Upper lobe of right lung (tissue), 1 donor: ENCODE data around the gene FBXW4. TPM values are rescaled to one million over a fixed set of nuclear protein-coding genes. Genes with fewer than 3 reads are reported as not detected.
A peak's percentile ranks its signal among the peaks of the same experiment; 100 is the strongest.

Experiments used
- ATAC-seq: fragments of 200-7000 bp; cut with Tn5 transposase; one replicate; pipeline ENCODE4 v1.9.1; 2020; ENCODE audit warnings: mild to moderate bottlenecking, moderate library complexity
- DNase-seq: peaks from one replicate; pipeline ENCODE4 v3.0.0-alpha.2; 2020
- H3K27ac ChIP-seq: fragments of 200-600 bp; one replicate; pipeline ENCODE4 v1.8.0; 2022
- H3K27me3 ChIP-seq: fragments of 200-600 bp; one replicate; pipeline ENCODE4 v1.8.0; 2022; ENCODE audit warnings: mild to moderate bottlenecking
- H3K36me3 ChIP-seq: fragments of 200-600 bp; one replicate; pipeline ENCODE4 v1.8.0; 2022
- H3K4me1 ChIP-seq: fragments of 200-600 bp; one replicate; pipeline ENCODE4 v1.8.0; 2022
- H3K4me3 ChIP-seq: fragments of 200-600 bp; one replicate; pipeline ENCODE4 v1.8.0; 2022; ENCODE audit warnings: mild to moderate bottlenecking
- H3K9me3 ChIP-seq: fragments of 200-600 bp; one replicate; pipeline ENCODE4 v1.8.0; 2022
- intact Hi-C: fragments of 100-400 bp; cut with DNase I; formaldehyde crosslinking; loops from one replicate; pipeline ENCODE4 v1.11.0; 2022
- total RNA-seq: library from RNA; stranded (reverse); fragmentation: NEBNext Ultra II Directional; extraction: Animal tissue kit (Norgen Biotek cat#: 25700); gene quantifications from one replicate; pipeline ENCODE4 v1.2.1, GENCODE V29; 2021
- TF ChIP-seq, protein P1 (sequence below): fragments of 200-600 bp; IDR thresholded peaks from one replicate; pipeline ENCODE4 v1.8.0; 2022; ENCODE audit warnings: antibody characterized with exemption
- donor health status: DM: no; HTN: yes; CAD: no; lungs with severe emphysema.

FBXW4 gene
- total RNA-seq, 1 donor from 2014 or later, result 94.3 TPM

DNA sequence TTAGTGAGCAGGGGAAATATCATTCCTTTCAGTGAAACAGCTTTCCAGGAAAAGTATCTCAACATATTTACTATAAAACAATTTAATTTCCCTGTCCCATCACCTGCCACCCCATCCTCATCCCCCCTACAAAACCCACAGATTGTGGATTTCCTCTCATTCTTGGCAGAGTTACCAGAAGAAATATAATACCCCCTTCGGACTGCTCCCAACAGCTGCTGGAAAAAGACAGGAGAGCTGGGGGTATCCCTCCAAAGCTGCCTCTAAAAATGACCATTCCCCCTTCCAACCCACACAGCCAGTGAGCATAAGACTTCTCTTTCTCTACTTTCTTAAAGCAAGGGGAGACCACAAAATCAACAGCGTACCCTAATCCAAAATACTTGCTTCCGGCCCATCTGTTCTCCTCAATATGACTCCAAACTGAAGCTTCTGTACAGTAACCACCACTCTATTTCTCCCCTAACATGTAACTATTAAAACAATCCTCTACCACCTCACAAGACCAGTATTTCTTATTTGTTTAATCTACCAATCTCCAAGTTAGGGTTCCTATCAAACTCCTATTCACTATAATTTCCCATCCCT is 7.8 kb downstream of the FBXW4 start:
- no peak for ATAC-seq

DNA sequence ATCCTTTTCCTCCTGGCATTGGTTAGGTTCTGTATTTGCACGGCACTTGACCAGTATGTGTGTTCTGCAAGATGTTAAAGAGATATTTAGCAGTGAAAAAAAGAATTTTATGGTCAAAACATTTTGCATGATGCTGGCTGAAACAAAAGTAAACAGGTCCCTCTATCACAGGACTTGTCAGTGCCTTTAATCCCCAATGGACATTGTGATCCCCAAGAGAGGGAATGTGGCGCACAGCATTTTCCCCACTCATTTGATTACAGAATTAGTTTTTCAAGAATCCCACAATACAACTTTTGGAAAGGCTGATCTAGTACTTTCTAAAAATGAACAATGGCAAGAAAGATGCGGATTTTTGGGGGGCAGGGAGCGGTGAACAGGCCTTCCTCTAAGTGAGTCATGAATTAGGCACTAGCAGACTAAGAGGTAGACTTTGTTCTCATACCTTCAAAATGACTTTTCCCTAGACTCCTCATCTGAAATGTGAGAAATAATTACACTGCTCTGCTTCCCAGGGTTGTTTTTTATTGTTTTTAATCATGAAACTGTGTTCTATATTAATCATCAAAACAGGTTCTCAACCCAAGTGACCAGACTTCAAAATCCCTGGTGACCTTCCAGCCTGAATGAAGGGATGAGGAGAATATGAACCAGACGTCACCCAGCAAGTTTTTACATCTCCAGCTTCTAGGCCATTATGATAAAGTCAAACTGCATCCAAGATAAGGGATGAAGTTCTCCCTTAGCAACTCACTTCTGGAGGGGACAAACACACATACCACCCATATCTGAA is 8.6 kb downstream of the FBXW4 start:
- ATAC-seq (peak; percentile 48), DNase-seq (no peak)
- no peak overlapping the region for H3K4me3 ChIP-seq
- TF ChIP-seq, protein P1, sequence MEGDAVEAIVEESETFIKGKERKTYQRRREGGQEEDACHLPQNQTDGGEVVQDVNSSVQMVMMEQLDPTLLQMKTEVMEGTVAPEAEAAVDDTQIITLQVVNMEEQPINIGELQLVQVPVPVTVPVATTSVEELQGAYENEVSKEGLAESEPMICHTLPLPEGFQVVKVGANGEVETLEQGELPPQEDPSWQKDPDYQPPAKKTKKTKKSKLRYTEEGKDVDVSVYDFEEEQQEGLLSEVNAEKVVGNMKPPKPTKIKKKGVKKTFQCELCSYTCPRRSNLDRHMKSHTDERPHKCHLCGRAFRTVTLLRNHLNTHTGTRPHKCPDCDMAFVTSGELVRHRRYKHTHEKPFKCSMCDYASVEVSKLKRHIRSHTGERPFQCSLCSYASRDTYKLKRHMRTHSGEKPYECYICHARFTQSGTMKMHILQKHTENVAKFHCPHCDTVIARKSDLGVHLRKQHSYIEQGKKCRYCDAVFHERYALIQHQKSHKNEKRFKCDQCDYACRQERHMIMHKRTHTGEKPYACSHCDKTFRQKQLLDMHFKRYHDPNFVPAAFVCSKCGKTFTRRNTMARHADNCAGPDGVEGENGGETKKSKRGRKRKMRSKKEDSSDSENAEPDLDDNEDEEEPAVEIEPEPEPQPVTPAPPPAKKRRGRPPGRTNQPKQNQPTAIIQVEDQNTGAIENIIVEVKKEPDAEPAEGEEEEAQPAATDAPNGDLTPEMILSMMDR, result no peak
- H3K36me3 ChIP-seq, result no peaks in the 10 kb centered on the region
- intact Hi-C loops, result no loop called here
- peaks cover 42% of the 10 kb centered on the region for H3K4me1 ChIP-seq
- no peaks in the 10 kb centered on the region for H3K27me3 ChIP-seq
- no peaks in the 10 kb centered on the region for H3K9me3 ChIP-seq
- no peak overlapping the region for H3K27ac ChIP-seq

More for the DNA sequence above, 7.8 kb downstream of the FBXW4 start:
- intact Hi-C loops, result no loop called here
- DNase-seq, result no peak
- Histone ChIP-seq H3K27ac (no peak overlapping the region), H3K4me1 (peaks cover 46% of the 10 kb centered on the region), H3K27me3 (no peaks in the 10 kb centered on the region), H3K9me3 (no peaks in the 10 kb centered on the region), H3K36me3 (no peaks in the 10 kb centered on the region), H3K4me3 (no peak overlapping the region)
- TF ChIP-seq, protein P1, result no peak

- no peaks in the 10 kb centered on the region for H3K36me3 ChIP-seq
- DNase-seq (no peak), ATAC-seq (no peak)
- no peaks in the 10 kb centered on the region for H3K27me3 ChIP-seq
- TF ChIP-seq, protein P1, result no peak
- H3K9me3 ChIP-seq, result no peaks in the 10 kb centered on the region
- intact Hi-C loops, result no loop called here
- peaks cover 33% of the 10 kb centered on the region for H3K4me1 ChIP-seq
- no peak overlapping the region for H3K27ac ChIP-seq
- no peak overlapping the region for H3K4me3 ChIP-seq
Observed at GRCh38 chr10:101684782-101685181, 10.2 kb downstream of the FBXW4 start.

DNA sequence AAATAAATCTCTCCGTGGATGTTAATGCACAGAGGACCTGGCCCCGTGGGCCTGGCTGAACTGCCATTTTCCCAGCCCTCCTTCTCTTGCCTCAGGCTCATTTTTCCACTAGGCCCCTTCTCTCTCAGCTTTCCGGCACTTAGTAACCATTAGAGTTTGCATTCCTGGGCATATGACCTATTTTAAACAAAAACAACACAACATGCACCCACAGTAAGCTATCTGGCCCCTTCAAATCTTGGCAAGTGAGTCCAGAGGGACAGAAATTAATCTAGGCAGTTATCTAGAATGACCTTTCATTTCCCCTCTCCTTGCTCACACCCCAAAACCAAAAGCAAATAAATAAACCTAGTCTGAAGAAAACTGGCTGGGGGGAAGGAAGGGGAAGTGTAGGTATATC is 11.7 kb downstream of the FBXW4 start:
- no peak for DNase-seq
- H3K4me3 ChIP-seq, result no peak overlapping the region
- peaks cover 27% of the 10 kb centered on the region for H3K4me1 ChIP-seq
- H3K36me3 ChIP-seq, result no peaks in the 10 kb centered on the region
- no peaks in the 10 kb centered on the region for H3K9me3 ChIP-seq
- TF ChIP-seq, protein P1, result no peak
- H3K27me3 ChIP-seq, result no peaks in the 10 kb centered on the region
- intact Hi-C loops, result no loop called here
- ATAC-seq, result no peak
- H3K27ac ChIP-seq, result no peak overlapping the region

GRCh38 chr10:101682172-101682825 is 12.7 kb downstream of the FBXW4 start:
- DNase-seq (no peak), ATAC-seq (no peak)
- Histone ChIP-seq H3K4me1 (peaks cover 27% of the 10 kb centered on the region), H3K27ac (no peak overlapping the region), H3K27me3 (no peaks in the 10 kb centered on the region), H3K4me3 (peak overlapping the region; percentile 9), H3K9me3 (no peaks in the 10 kb centered on the region), H3K36me3 (no peaks in the 10 kb centered on the region)
- TF ChIP-seq, protein P1, result no peak
- intact Hi-C loops, result no loop called here
